Measurements from ENCODE around the gene FHOD3. TPM values are rescaled to one million over a fixed set of nuclear protein-coding genes. Genes with fewer than 3 reads are reported as not detected.

FHOD3 gene
- total and polyA plus RNA-seq, 9 of the 15 experiments (the other 6 are each of a cell fraction or from before 2014, with no cell fraction given): 0.11 TPM; not detected in 8

DNA sequence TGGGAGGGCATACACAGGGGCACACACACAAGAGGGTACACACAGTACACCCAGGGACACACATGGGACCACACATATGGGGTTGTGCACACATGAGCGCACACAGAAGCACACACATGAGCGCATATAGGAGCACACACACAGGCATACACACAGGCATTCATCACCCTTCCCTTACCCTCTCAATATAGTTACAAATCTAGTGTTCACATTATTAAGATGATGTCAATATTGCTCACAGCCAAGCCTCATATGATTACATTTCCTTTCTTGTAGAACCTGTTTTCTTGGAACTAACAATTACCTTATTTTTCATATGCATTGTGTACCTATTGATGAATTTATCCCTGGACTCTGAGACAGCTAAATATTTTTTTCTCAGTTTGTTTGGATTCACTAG is 156.7 kb downstream of the FHOD3 start (continued):
- TF ChIP-seq, protein P1, sequence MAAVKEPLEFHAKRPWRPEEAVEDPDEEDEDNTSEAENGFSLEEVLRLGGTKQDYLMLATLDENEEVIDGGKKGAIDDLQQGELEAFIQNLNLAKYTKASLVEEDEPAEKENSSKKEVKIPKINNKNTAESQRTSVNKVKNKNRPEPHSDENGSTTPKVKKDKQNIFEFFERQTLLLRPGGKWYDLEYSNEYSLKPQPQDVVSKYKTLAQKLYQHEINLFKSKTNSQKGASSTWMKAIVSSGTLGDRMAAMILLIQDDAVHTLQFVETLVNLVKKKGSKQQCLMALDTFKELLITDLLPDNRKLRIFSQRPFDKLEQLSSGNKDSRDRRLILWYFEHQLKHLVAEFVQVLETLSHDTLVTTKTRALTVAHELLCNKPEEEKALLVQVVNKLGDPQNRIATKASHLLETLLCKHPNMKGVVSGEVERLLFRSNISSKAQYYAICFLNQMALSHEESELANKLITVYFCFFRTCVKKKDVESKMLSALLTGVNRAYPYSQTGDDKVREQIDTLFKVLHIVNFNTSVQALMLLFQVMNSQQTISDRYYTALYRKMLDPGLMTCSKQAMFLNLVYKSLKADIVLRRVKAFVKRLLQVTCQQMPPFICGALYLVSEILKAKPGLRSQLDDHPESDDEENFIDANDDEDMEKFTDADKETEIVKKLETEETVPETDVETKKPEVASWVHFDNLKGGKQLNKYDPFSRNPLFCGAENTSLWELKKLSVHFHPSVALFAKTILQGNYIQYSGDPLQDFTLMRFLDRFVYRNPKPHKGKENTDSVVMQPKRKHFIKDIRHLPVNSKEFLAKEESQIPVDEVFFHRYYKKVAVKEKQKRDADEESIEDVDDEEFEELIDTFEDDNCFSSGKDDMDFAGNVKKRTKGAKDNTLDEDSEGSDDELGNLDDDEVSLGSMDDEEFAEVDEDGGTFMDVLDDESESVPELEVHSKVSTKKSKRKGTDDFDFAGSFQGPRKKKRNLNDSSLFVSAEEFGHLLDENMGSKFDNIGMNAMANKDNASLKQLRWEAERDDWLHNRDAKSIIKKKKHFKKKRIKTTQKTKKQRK (IDR thresholded peaks at IDR 0.05; ENCODE audit: borderline replicate concordance, low read depth, low read length): no peak
- TF ChIP-seq TAF1 (IDR thresholded peaks at IDR 0.05; ENCODE audit: control insufficient read depth, extremely low read depth, insufficient read depth, low read length, severe bottlenecking): no peak

DNA sequence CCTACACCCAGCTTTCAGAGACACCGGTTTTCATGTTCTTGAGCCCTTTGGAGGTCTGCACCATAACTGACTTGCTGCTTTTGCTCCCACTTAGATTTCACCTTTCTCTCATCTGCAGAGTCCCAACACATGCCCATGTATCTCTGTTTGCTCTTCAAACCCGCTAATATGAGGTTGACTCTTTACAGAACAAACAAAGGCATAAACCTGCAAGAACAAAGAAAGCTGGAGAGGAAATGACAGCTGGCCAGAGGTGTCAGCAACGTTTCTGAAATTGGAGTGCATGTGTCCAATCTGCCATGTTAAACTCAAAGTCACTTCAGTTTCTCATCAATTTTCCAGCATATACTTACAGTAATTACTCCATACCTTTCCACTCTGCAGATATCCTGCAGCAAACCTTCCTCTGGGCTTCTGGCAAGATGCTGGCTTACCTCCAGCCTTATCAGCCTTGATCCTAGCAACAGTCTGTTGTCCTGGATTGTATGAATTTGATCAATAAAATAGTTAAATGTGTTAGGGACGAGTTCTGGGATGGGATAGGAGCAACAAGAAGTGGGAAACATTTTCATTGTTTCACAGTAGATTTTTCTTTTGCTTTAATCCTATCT is 157.4 kb downstream of the FHOD3 start:
- no peak for DNase-seq (ENCODE audit: extremely low read depth in 1 of 4, low spot score in 3 of 4)
- H3K9me3 ChIP-seq (replicated peaks; ENCODE audit: control insufficient read depth, insufficient read depth, low read depth, low read length): no peaks in the 10 kb centered on the region
- H3K4me3 ChIP-seq: no peak overlapping the region
- no peak overlapping the region for H2AFZ ChIP-seq (ENCODE audit: low read depth, low read length)
- CTCF ChIA-PET (ENCODE audit: low intra/inter-chr PET ratio): no interaction called here
- H3K27me3 ChIP-seq (ENCODE audit: control insufficient read depth in 2 of 2, insufficient read depth in 2 of 2, low read length in 2 of 2): peaks cover 5 to 16% of the 10 kb centered on the region in 2 experiments; a peak in 4 of 5 replicates
- no peak for ATAC-seq
- H3K36me3 ChIP-seq (ENCODE audit: control insufficient read depth, insufficient read depth, low read length): no peaks in the 10 kb centered on the region
- no peak overlapping the region for H3K27ac ChIP-seq (ENCODE audit: extremely low read depth, low read depth, low read length)
- POLR2A ChIA-PET: no interaction called here
- in situ Hi-C loops (cut with MboI) (no loop called here), intact Hi-C loops (cut with micrococcal nuclease) (no loop called here)
- no peak overlapping the region for H3K9ac ChIP-seq (ENCODE audit: insufficient read depth in 1 of 2, low read depth in 2 of 2, low read length in 2 of 2)
- FAIRE-seq: no peak
- no TSS peak for BruUV-seq (replicated peaks)
- H4K20me1 ChIP-seq (replicated peaks; ENCODE audit: control insufficient read depth, insufficient read depth, low read length): no peaks in the 10 kb centered on the region
- 1% methylated on average over 4 of the region's 4 CpGs for WGBS (ENCODE audit: insufficient coverage, low coverage, missing lambda C conversion rate)
- H3K9me1 ChIP-seq (ENCODE audit: control insufficient read depth, insufficient read depth, low read length): no peaks in the 10 kb centered on the region
- no peaks in the 10 kb centered on the region for H3K79me2 ChIP-seq (ENCODE audit: control insufficient read depth, insufficient read depth, low read length)
- no peak overlapping the region for H3K4me2 ChIP-seq (ENCODE audit: insufficient read depth, low read length)
- H3K4me1 ChIP-seq (replicated peaks in 1 of 2; ENCODE audit: control insufficient read depth in 2 of 2, insufficient read depth in 2 of 2, low read length in 2 of 2): no peaks in the 10 kb centered on the region
- no peak for TF ChIP-seq ZNF324 (CRISPR knock-in tag; IDR thresholded peaks at IDR 0.05)
- no peak for TF ChIP-seq ASH1L (IDR thresholded peaks at IDR 0.05; ENCODE audit: borderline replicate concordance, low read depth, partially characterized antibody)
- TF ChIP-seq YBX1 (IDR thresholded peaks at IDR 0.05): no peak
- no peak for TF ChIP-seq ZNF75A (CRISPR knock-in tag; IDR thresholded peaks at IDR 0.05)
- no peak for TF ChIP-seq ELK3 (CRISPR knock-in tag; IDR thresholded peaks at IDR 0.05)
- TF ChIP-seq DNMT1 (IDR thresholded peaks at IDR 0.05): no peak
- TF ChIP-seq, protein P2, sequence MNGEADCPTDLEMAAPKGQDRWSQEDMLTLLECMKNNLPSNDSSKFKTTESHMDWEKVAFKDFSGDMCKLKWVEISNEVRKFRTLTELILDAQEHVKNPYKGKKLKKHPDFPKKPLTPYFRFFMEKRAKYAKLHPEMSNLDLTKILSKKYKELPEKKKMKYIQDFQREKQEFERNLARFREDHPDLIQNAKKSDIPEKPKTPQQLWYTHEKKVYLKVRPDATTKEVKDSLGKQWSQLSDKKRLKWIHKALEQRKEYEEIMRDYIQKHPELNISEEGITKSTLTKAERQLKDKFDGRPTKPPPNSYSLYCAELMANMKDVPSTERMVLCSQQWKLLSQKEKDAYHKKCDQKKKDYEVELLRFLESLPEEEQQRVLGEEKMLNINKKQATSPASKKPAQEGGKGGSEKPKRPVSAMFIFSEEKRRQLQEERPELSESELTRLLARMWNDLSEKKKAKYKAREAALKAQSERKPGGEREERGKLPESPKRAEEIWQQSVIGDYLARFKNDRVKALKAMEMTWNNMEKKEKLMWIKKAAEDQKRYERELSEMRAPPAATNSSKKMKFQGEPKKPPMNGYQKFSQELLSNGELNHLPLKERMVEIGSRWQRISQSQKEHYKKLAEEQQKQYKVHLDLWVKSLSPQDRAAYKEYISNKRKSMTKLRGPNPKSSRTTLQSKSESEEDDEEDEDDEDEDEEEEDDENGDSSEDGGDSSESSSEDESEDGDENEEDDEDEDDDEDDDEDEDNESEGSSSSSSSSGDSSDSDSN (IDR thresholded peaks at IDR 0.05; ENCODE audit: borderline replicate concordance in 1 of 2, low read depth in 2 of 2, low read length in 2 of 2): no peak
- TF ChIP-seq NKRF (IDR thresholded peaks at IDR 0.05; ENCODE audit: borderline replicate concordance): no peak
- TF ChIP-seq MCM5 (IDR thresholded peaks at IDR 0.05; ENCODE audit: low read depth): no peak
- no peak for TF ChIP-seq GATAD2A (IDR thresholded peaks at IDR 0.05)

Data from K562 (cell line).